Measurements from ENCODE around the gene EPM2A. TPM values are rescaled to one million over a fixed set of nuclear protein-coding genes. Genes with fewer than 3 reads are reported as not detected.

EPM2A gene
- polyA plus RNA-seq, 2 of the 4 experiments (the other 2 are of a cell fraction), result 2.4 to 3.0 TPM

DNA sequence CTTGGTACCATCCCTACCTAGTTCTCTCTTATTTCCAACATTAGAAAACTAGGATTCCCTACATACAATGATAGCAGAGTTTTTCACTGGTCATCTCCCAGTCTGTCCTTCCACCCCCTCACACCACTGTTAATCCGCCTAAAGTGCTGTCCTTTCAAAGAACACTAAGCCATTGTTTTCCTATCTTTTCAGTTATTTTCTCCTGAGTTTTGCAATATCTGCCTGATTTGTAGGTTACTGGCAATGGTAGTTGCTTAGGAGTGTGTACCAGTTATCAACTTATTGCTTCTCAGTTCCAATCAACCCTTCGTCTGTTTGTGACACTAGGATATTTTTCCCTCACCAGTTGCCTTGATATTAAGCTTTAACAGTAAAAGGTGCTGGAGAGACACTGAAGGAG lies 135.0 kb downstream of the EPM2A start:
- no peak for TF ChIP-seq JUN (IDR thresholded peaks at IDR 0.05)
- no peak for TF ChIP-seq EP300 (IDR thresholded peaks at IDR 0.05)
- no peak for TF ChIP-seq CHD4 (IDR thresholded peaks at IDR 0.05; ENCODE audit: borderline replicate concordance)
- TF ChIP-seq ESRRA (IDR thresholded peaks at IDR 0.05; ENCODE audit: borderline replicate concordance, low read length), result no peak
- TF ChIP-seq SREBF2 (IDR thresholded peaks at IDR 0.05), result no peak
- TF ChIP-seq, protein P1, sequence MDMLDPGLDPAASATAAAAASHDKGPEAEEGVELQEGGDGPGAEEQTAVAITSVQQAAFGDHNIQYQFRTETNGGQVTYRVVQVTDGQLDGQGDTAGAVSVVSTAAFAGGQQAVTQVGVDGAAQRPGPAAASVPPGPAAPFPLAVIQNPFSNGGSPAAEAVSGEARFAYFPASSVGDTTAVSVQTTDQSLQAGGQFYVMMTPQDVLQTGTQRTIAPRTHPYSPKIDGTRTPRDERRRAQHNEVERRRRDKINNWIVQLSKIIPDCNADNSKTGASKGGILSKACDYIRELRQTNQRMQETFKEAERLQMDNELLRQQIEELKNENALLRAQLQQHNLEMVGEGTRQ (IDR thresholded peaks at IDR 0.05), result no peak
- TF ChIP-seq ZC3H11A (IDR thresholded peaks at IDR 0.05), result no peak
- no peak for TF ChIP-seq POLR2A (IDR thresholded peaks at IDR 0.05; ENCODE audit: low read length)
- no peak for TF ChIP-seq NR3C1 (IDR thresholded peaks at IDR 0.05)
- TF ChIP-seq, protein P2, sequence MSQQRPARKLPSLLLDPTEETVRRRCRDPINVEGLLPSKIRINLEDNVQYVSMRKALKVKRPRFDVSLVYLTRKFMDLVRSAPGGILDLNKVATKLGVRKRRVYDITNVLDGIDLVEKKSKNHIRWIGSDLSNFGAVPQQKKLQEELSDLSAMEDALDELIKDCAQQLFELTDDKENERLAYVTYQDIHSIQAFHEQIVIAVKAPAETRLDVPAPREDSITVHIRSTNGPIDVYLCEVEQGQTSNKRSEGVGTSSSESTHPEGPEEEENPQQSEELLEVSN (IDR thresholded peaks at IDR 0.05; ENCODE audit: borderline replicate concordance, low read depth), result no peak
- no peak for TF ChIP-seq HOXA7 (CRISPR knock-in tag; IDR thresholded peaks at IDR 0.05)
- ATAC-seq (no peak), FAIRE-seq (no peak), DNase-seq (ENCODE audit: low read depth in 1 of 2, low spot score in 1 of 2) (no peak)
- H3K4me3 ChIP-seq, result no peak overlapping the region
- no peaks in the 10 kb centered on the region for H3K9me3 ChIP-seq
- ChIA-PET CTCF (no interaction called here), POLR2A (no interaction called here)
- no peak overlapping the region for H3K4me2 ChIP-seq
- H3K4me1 ChIP-seq, result no peaks in the 10 kb centered on the region
- WGBS (ENCODE audit: missing lambda C conversion rate), result 27% methylated on average over 2 of the region's 2 CpGs
- no peak overlapping the region for H3K27ac ChIP-seq

DNA sequence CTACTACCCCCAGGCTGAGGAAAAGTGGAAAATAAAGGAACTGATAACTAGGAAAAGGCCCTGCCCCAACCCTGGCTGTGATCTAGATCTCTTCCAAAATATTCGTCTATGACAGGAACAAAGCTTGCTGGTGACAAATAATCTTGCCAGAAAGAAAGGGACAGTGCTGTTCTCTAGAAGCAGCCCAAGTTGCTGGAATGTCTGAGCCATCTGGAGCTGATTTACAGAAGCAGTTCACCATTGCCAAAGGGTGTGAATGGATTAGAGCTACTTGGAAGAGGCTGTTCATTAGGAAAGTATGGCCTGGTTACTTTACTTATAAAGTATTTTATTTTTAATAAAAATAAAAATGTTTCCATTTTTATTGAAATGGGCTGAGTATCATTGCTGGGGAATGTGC lies 146.3 kb downstream of the EPM2A start:
- POLR2A ChIA-PET, result no interaction called here
- Histone ChIP-seq H3K4me2 (no peak overlapping the region), H3K4me3 (no peak overlapping the region), H3K9me3 (no peaks in the 10 kb centered on the region), H3K4me1 (no peaks in the 10 kb centered on the region), H3K27ac (no peak overlapping the region)
- FAIRE-seq (no peak), DNase-seq (ENCODE audit: low read depth in 1 of 2, low spot score in 1 of 2) (no peak), ATAC-seq (no peak)
- CTCF ChIA-PET, result no interaction called here
- TF ChIP-seq TFCP2L1 (CRISPR knock-in tag; IDR thresholded peaks at IDR 0.05), result no peak
- no peak for TF ChIP-seq HEYL (CRISPR knock-in tag; IDR thresholded peaks at IDR 0.05)
- no peak for TF ChIP-seq ESRRA (IDR thresholded peaks at IDR 0.05; ENCODE audit: borderline replicate concordance, low read length)
- no peak for TF ChIP-seq POLR2AphosphoS2 (conservative IDR thresholded peaks at IDR 0.05; ENCODE audit: low read length)
- no peak for TF ChIP-seq ZSCAN20 (CRISPR knock-in tag; IDR thresholded peaks at IDR 0.05)
- TF ChIP-seq RARB (CRISPR knock-in tag; IDR thresholded peaks at IDR 0.05), result no peak
- TF ChIP-seq, protein P3, sequence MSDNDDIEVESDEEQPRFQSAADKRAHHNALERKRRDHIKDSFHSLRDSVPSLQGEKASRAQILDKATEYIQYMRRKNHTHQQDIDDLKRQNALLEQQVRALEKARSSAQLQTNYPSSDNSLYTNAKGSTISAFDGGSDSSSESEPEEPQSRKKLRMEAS (IDR thresholded peaks at IDR 0.05), result no peak
- TF ChIP-seq SREBF2 (IDR thresholded peaks at IDR 0.05), result no peak
- no peak for TF ChIP-seq MYC (IDR thresholded peaks at IDR 0.05; ENCODE audit: borderline replicate concordance, low read length)
- TF ChIP-seq, protein P4, sequence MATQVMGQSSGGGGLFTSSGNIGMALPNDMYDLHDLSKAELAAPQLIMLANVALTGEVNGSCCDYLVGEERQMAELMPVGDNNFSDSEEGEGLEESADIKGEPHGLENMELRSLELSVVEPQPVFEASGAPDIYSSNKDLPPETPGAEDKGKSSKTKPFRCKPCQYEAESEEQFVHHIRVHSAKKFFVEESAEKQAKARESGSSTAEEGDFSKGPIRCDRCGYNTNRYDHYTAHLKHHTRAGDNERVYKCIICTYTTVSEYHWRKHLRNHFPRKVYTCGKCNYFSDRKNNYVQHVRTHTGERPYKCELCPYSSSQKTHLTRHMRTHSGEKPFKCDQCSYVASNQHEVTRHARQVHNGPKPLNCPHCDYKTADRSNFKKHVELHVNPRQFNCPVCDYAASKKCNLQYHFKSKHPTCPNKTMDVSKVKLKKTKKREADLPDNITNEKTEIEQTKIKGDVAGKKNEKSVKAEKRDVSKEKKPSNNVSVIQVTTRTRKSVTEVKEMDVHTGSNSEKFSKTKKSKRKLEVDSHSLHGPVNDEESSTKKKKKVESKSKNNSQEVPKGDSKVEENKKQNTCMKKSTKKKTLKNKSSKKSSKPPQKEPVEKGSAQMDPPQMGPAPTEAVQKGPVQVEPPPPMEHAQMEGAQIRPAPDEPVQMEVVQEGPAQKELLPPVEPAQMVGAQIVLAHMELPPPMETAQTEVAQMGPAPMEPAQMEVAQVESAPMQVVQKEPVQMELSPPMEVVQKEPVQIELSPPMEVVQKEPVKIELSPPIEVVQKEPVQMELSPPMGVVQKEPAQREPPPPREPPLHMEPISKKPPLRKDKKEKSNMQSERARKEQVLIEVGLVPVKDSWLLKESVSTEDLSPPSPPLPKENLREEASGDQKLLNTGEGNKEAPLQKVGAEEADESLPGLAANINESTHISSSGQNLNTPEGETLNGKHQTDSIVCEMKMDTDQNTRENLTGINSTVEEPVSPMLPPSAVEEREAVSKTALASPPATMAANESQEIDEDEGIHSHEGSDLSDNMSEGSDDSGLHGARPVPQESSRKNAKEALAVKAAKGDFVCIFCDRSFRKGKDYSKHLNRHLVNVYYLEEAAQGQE (IDR thresholded peaks at IDR 0.05), result no peak
- TF ChIP-seq, protein P1 (IDR thresholded peaks at IDR 0.05), result no peak
- TF ChIP-seq FOSL2 (IDR thresholded peaks at IDR 0.05), result no peak
- no peak for TF ChIP-seq FOSL2 (CRISPR knock-in tag; IDR thresholded peaks at IDR 0.05)
- no peak for TF ChIP-seq EHMT2 (IDR thresholded peaks at IDR 0.05; ENCODE audit: low read depth)
- TF ChIP-seq RFX5 (IDR thresholded peaks at IDR 0.05), result no peak
- no peak for TF ChIP-seq RNF2 (IDR thresholded peaks at IDR 0.05; ENCODE audit: borderline replicate concordance, low read depth)
- 8% methylated on average over 1 of the region's 1 CpG for WGBS (ENCODE audit: missing lambda C conversion rate)

Data from A549 (cell line).